H1 (cell line): ENCODE results near the gene HMGCS2. TPM values are rescaled to one million over a fixed set of nuclear protein-coding genes. Genes with fewer than 3 reads are reported as not detected.

ENCODE experiments used
- CTCF ChIA-PET: fragments of 300-600 bp; sonication (Branson Sonifier 250); formaldehyde crosslinking; loops from one replicate; lab custom pipeline; 2021; ENCODE audit not compliant: partially characterized antibody; lab: Charles Lee
- POLR2A ChIA-PET: fragments of 300-600 bp; sonication (Branson Sonifier 250); formaldehyde crosslinking; loops from one replicate; lab custom pipeline; 2021; ENCODE audit warnings: inconsistent platforms; ENCODE audit not compliant: partially characterized antibody; lab: Charles Lee
- DNase-seq, 2 experiments: peaks; one replicate each; pipeline versions ENCODE4 v3.0.0 to v3.0.0-alpha.2; 2010 to 2022; ENCODE audit warnings: low spot score in 2 of 2, low read depth in 1 of 2, mixed read lengths in 1 of 2
- FAIRE-seq: peaks from 2 replicates; lab custom pipeline; 2011; peaks lifted over from hg19 to GRCh38; lab: Jason Lieb, UNC
- H2AFZ ChIP-seq: 2 replicates; pipeline ENCODE4 v1.8.1; 2012; ENCODE audit warnings: low read length, inconsistent platforms
- H2AK5ac ChIP-seq: 2 replicates; pipeline ENCODE4 v1.6.1; 2013; ENCODE audit warnings: low read depth, low read length
- H2BK120ac ChIP-seq: replicated peaks from 2 replicates; pipeline ENCODE3; 2013; ENCODE audit warnings: low read depth, low read length, inconsistent platforms
- H2BK12ac ChIP-seq: 2 replicates; pipeline ENCODE4 v1.6.1; 2013; ENCODE audit warnings: low read depth, low read length
- H2BK15ac ChIP-seq: 2 replicates; pipeline ENCODE4 v1.6.1; 2013; ENCODE audit warnings: low read length
- H2BK20ac ChIP-seq: 2 replicates; pipeline ENCODE4 v1.6.1; 2013; ENCODE audit warnings: low read length
- H2BK5ac ChIP-seq: 2 replicates; pipeline ENCODE4 v1.6.1; 2013; ENCODE audit warnings: low read depth, low read length
- H3K14ac ChIP-seq: 2 replicates; pipeline ENCODE4 v1.6.1; 2013; ENCODE audit warnings: inconsistent platforms; ENCODE audit not compliant: insufficient read length
- H3K18ac ChIP-seq: 2 replicates; pipeline ENCODE4 v1.6.1; 2013; ENCODE audit warnings: low read length; ENCODE audit errors: extremely low read depth
- H3K23ac ChIP-seq: 2 replicates; pipeline ENCODE4 v1.6.1; 2013; ENCODE audit warnings: inconsistent platforms; ENCODE audit not compliant: insufficient read length
- H3K23me2 ChIP-seq: 2 replicates; pipeline ENCODE4 v1.6.1; 2013; ENCODE audit warnings: low read depth, low read length
- H3K27ac ChIP-seq: 2 replicates; pipeline ENCODE4 v1.6.1; 2011; ENCODE audit warnings: low read depth, low read length, inconsistent platforms
- H3K27me3 ChIP-seq, 4 experiments: replicated peaks in 1 of 4; 1 replicate in 1 of 4; 2 replicates in 3 of 4; pipeline versions ENCODE4 v1.6.1 to v1.8.1; 2011 to 2013; ENCODE audit warnings: low read length in 3 of 4, mild to moderate bottlenecking in 3 of 4, inconsistent platforms in 2 of 4, mixed read lengths in 2 of 4, moderate library complexity in 1 of 4; ENCODE audit not compliant: control insufficient read depth in 3 of 4, insufficient read depth in 3 of 4; ENCODE audit errors: extremely low read depth in 1 of 4
- H3K36me3 ChIP-seq, 4 experiments: 2 replicates each; pipeline versions ENCODE4 v1.6.1 to v1.8.1; 2011 to 2013; ENCODE audit warnings: mild to moderate bottlenecking in 4 of 4, low read length in 3 of 4, moderate library complexity in 2 of 4, control low read depth in 1 of 4, inconsistent platforms in 1 of 4; ENCODE audit not compliant: insufficient read depth in 4 of 4, control insufficient read depth in 2 of 4
- H3K4ac ChIP-seq: replicated peaks from 2 replicates; pipeline ENCODE3; 2013; ENCODE audit warnings: low read length, low read depth, mixed read lengths, inconsistent platforms; ENCODE audit not compliant: insufficient read length
- H3K4me1 ChIP-seq, 4 experiments: replicated peaks in 1 of 4; 1 replicate in 1 of 4; 2 replicates in 3 of 4; pipeline versions ENCODE4 v1.6.1 to v1.8.1; 2011 to 2013; ENCODE audit warnings: low read length in 3 of 4, inconsistent platforms in 2 of 4, mixed read lengths in 1 of 4; ENCODE audit not compliant: insufficient read depth in 4 of 4, control insufficient read depth in 3 of 4
- H3K4me2 ChIP-seq, 2 experiments: 2 replicates each; pipeline versions ENCODE4 v1.6.1 to v1.8.1; 2011 to 2013; ENCODE audit warnings: low read depth in 2 of 2, low read length in 2 of 2, control low read depth in 1 of 2, inconsistent platforms in 1 of 2, mild to moderate bottlenecking in 1 of 2; ENCODE audit not compliant: insufficient read depth in 1 of 2
- H3K4me3 ChIP-seq, 4 experiments: fragments of 200-600, 300-600 bp in 1 of 4; sonication (generic), shearing (Covaris generic), sonication (Bioruptor Twin) in 1 of 4; 2 replicates each; pipeline versions ENCODE4 v1.5.1 to v1.8.1; 2011 to 2016; ENCODE audit warnings: low read length in 4 of 4, low read depth in 3 of 4, control low read depth in 2 of 4, inconsistent platforms in 2 of 4, mild to moderate bottlenecking in 2 of 4, mixed read lengths in 1 of 4, moderate library complexity in 1 of 4; ENCODE audit not compliant: insufficient read depth in 2 of 4; ENCODE audit errors: extremely low read depth in 1 of 4
- H3K56ac ChIP-seq: replicated peaks from 2 replicates; pipeline ENCODE3; 2013; ENCODE audit warnings: low read depth, mild to moderate bottlenecking, mixed read lengths, low read length, inconsistent platforms; ENCODE audit not compliant: insufficient read length
- H3K79me1 ChIP-seq: 2 replicates; pipeline ENCODE4 v1.6.1; 2013; ENCODE audit warnings: low read depth, low read length, control low read depth
- H3K79me2 ChIP-seq, 2 experiments: 2 replicates each; pipeline versions ENCODE4 v1.6.1 to v1.8.1; 2012 to 2013; ENCODE audit warnings: low read length in 2 of 2, mild to moderate bottlenecking in 2 of 2, inconsistent platforms in 1 of 2; ENCODE audit not compliant: insufficient read depth in 2 of 2, control insufficient read depth in 1 of 2
- H3K9ac ChIP-seq, 4 experiments: replicated peaks in 1 of 4; 1 replicate in 1 of 4; 2 replicates in 3 of 4; pipeline versions ENCODE4 v1.6.1 to v1.8.1; 2011 to 2013; ENCODE audit warnings: low read depth in 3 of 4, low read length in 3 of 4, control low read depth in 2 of 4, mild to moderate bottlenecking in 2 of 4, moderate library complexity in 2 of 4, inconsistent platforms in 1 of 4; ENCODE audit errors: extremely low read depth in 1 of 4
- H3K9me3 ChIP-seq, 2 experiments: 2 replicates each; pipeline versions ENCODE4 v1.6.1 to v1.8.1; 2012 to 2013; ENCODE audit warnings: mild to moderate bottlenecking in 2 of 2, moderate library complexity in 2 of 2, control low read depth in 1 of 2, inconsistent platforms in 1 of 2, low read depth in 1 of 2, low read length in 1 of 2, mixed read lengths in 1 of 2; ENCODE audit not compliant: insufficient read depth in 2 of 2
- H4K20me1 ChIP-seq, 2 experiments: replicated peaks in 1 of 2; 2 replicates each; pipeline versions ENCODE3 to v1.8.1; 2011 to 2013; ENCODE audit warnings: inconsistent platforms in 2 of 2, low read length in 2 of 2, mild to moderate bottlenecking in 1 of 2; ENCODE audit not compliant: insufficient read depth in 2 of 2, control insufficient read depth in 1 of 2
- H4K5ac ChIP-seq: 2 replicates; pipeline ENCODE4 v1.6.1; 2013; ENCODE audit warnings: low read length, low read depth, mixed read lengths, inconsistent platforms; ENCODE audit not compliant: insufficient read length
- H4K8ac ChIP-seq: 2 replicates; pipeline ENCODE4 v1.8.0; 2013; ENCODE audit warnings: mild to moderate bottlenecking, moderate library complexity, low read length, inconsistent platforms; ENCODE audit not compliant: insufficient read depth; ENCODE audit errors: extremely low read depth
- H4K91ac ChIP-seq: replicated peaks from 2 replicates; pipeline ENCODE3; 2013; ENCODE audit warnings: low read length, mixed read lengths, inconsistent platforms; ENCODE audit not compliant: insufficient read length
- POLR2A ChIP-seq, 2 experiments: IDR thresholded peaks; 1 replicate in 1 of 2; 2 replicates in 1 of 2; pipeline ENCODE4 v1.6.1; 2011; ENCODE audit warnings: low read depth in 2 of 2, low read length in 2 of 2, mild to moderate bottlenecking in 2 of 2; ENCODE audit errors: control extremely low read depth in 1 of 2
- WGBS, 2 experiments: shearing (Covaris generic) in 1 of 2; methylation state at CpG; one replicate each; pipeline versions ENCODE4 v1.1.6 to v1.1.7; 2013 to 2015; ENCODE audit warnings: low lambda C conversion rate in 2 of 2, mixed read lengths in 2 of 2, inconsistent platforms in 1 of 2, low coverage in 1 of 2, missing lambda C conversion rate in 1 of 2; ENCODE audit not compliant: insufficient replicate concordance in 2 of 2, insufficient coverage in 1 of 2, insufficient read length in 1 of 2; ENCODE audit errors: extremely low coverage in 1 of 2, missing lambda C conversion rate in 1 of 2; 5-methylcytosine and 5-hydroxymethylcytosine counted together
- polyA plus RNA-seq, 7 experiments: library from polyadenylated mRNA; depleted of rRNA in 3 of 7; stranded (reverse) in 5 of 7; unstranded in 2 of 7; fragments of >200 nt in 5 of 7; fragments of 200-250 nt in 2 of 7; gene quantifications; 1 replicate in 5 of 7; 2 replicates in 1 of 7; 4 replicates in 1 of 7; pipeline versions ENCODE4 v1.2.1 to v1.2.3, GENCODE V29; 2011 to 2013; ENCODE audit warnings: missing spikeins in 2 of 7, mixed read lengths in 2 of 7
- total RNA-seq: library from RNA; stranded (reverse); fragmentation: NEBNext Ultra II Directional; extraction: Animal tissue kit (Norgen Biotek cat#: 25700); gene quantifications from 2 replicates; pipeline ENCODE4 v1.2.1, GENCODE V29; 2021
- TF ChIP-seq, protein P1 (sequence below): IDR thresholded peaks from 2 replicates; pipeline ENCODE4 v1.6.1; 2012; ENCODE audit warnings: inconsistent platforms

HMGCS2 gene
- total and polyA plus RNA-seq, 2 of the 8 experiments (the other 6 are each of a cell fraction or from before 2014, with no cell fraction given) = not detected

- Histone ChIP-seq H3K23me2 (no peaks in the 10 kb centered on the region), H4K91ac (no peak overlapping the region), H3K27ac (no peak overlapping the region), H3K23ac (no peak overlapping the region), H2BK20ac (no peak overlapping the region), H2BK15ac (no peak overlapping the region), H3K4me2 (no peak overlapping the region), H3K79me2 (no peaks in the 10 kb centered on the region), H3K14ac (no peak overlapping the region), H4K8ac (no peak overlapping the region), H3K4ac (no peak overlapping the region), H4K5ac (no peak overlapping the region), H2BK120ac (no peak overlapping the region), H2BK12ac (no peak overlapping the region), H4K20me1 (peaks cover 7 to 18% of the 10 kb centered on the region in 2 experiments), H2AK5ac (no peak overlapping the region), H3K4me3 (no peak overlapping the region), H3K4me1 (peaks cover 0 to 8% (median 5%) of the 10 kb centered on the region in 4 experiments; a peak in 2 of 7 replicates), H2BK5ac (no peak overlapping the region), H3K79me1 (peaks cover under 1% of the 10 kb centered on the region; the same call in 1 of the 2 replicates), H3K36me3 (peaks cover 26 to 65% (median 46%) of the 10 kb centered on the region in 4 experiments), H3K56ac (no peak overlapping the region), H2AFZ (no peak overlapping the region), H3K9me3 (no peaks in the 10 kb centered on the region), H3K27me3 (no peaks in the 10 kb centered on the region), H3K18ac (no peak overlapping the region), H3K9ac (no peak overlapping the region)
- no peak for FAIRE-seq
- TF ChIP-seq, protein P1, sequence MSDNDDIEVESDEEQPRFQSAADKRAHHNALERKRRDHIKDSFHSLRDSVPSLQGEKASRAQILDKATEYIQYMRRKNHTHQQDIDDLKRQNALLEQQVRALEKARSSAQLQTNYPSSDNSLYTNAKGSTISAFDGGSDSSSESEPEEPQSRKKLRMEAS = no peak
- 0 out of 3 replicates have a peak, but pooled peaks of 1 of the 2 experiments have one; percentile 21 for TF ChIP-seq POLR2A (IDR thresholded peaks at IDR 0.05; ENCODE audit: control extremely low read depth in 1 of 2, low read depth in 2 of 2, low read length in 2 of 2)
- POLR2A ChIA-PET = interaction anchor here (0.6 to 30.7 kb wide), 9 partner anchors 10 to 95 kb away, joined by 3 to 425 read pairs (median 8); partner anchors contain the start of genes PHGDH and ZNF697
- 83% methylated on average over 3 of the region's 3 CpGs; no CpG with 5 or more reads in 1 of the 2 experiments for WGBS, 2 experiments
- DNase-seq = no peak
- CTCF ChIA-PET = interaction anchor here (0.7 to 10.1 kb wide), 38 partner anchors 9 to 229 kb away, joined by 3 to 132 read pairs (median 6); partner anchors contain the start of genes HMGCS2, PHGDH, REG4 and ZNF697
These were observed 25.4 kb downstream of the HMGCS2 start for GRCh38 chr1:119743308-119743707.
